Measurements from ENCODE around the gene A2M.

A2M gene

GRCh38 chr12:9040484-9041186 lies 75.1 kb downstream of the A2M start:
- Histone ChIP-seq H3K23ac (ENCODE audit: low read length) (no peak overlapping the region), H3K4ac (ENCODE audit: low read depth, low read length) (no peak overlapping the region), H3K4me2 (ENCODE audit: low read length) (no peak overlapping the region), H3K9ac (ENCODE audit: low read length) (no peak overlapping the region), H3K9me3 (ENCODE audit: insufficient read depth, low read depth, low read length) (no peaks in the 10 kb centered on the region), H2AK5ac (ENCODE audit: low read length) (no peak overlapping the region), H3K36me3 (ENCODE audit: control insufficient read depth in 1 of 2, insufficient read depth in 2 of 2, low read length in 2 of 2) (no peaks in the 10 kb centered on the region), H3K79me1 (ENCODE audit: low read length) (no peaks in the 10 kb centered on the region), H3K79me2 (ENCODE audit: control insufficient read depth, insufficient read depth, low read length, poor library complexity) (no peaks in the 10 kb centered on the region), H2BK12ac (ENCODE audit: low read length) (no peak overlapping the region), H2AFZ (ENCODE audit: insufficient read depth, low read length, poor library complexity) (no peak overlapping the region), H2BK120ac (ENCODE audit: insufficient read depth, low read length, poor library complexity) (no peak overlapping the region), H4K91ac (ENCODE audit: low read depth, low read length) (no peak overlapping the region), H3K27ac (ENCODE audit: low read depth, low read length) (no peak overlapping the region), H4K12ac (ENCODE audit: low read depth, low read length) (no peak overlapping the region), H3K4me1 (ENCODE audit: control insufficient read depth in 1 of 2, insufficient read depth in 2 of 2, low read length in 2 of 2) (no peaks in the 10 kb centered on the region), H4K8ac (ENCODE audit: low read depth, low read length) (no peak overlapping the region), H3K4me3 (ENCODE audit: low read depth, low read length) (no peak overlapping the region), H2BK5ac (ENCODE audit: low read depth, low read length, poor library complexity) (no peak overlapping the region), H3K27me3 (ENCODE audit: insufficient read depth, low read length) (no peaks in the 10 kb centered on the region), H3K14ac (ENCODE audit: low read length) (no peak overlapping the region), H3K18ac (ENCODE audit: low read length) (no peak overlapping the region)
- no CpG with 5 or more reads among the region's 5 CpGs for WGBS (ENCODE audit: extremely low coverage, insufficient coverage, insufficient read length)
- DNase-seq, result no peak

DNA sequence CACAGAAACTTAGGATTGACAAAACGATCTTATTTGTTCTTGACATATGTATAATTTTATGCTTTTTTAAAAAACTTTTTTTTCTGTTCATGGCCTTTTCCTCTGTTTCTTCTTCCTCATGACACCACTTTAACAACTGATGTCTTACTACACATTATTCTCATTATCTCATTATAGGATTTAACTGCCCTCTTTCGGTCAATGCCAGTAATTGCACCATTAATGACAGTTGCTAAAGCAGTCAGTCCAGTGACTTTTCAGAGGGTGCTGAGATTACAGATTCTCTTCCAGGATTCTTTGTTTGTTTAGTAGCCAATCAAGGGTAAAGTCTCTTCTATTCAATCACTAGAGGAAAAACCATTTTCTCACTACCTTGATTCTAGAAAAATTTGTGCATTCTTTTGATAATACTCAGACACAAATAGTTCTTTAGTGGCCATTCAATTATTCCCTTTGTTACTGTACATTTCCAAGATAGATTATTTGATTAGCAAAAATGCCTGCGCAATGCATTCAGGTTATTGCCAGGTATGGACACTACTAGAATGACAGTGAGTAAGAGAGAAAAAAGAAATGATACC lies 76.2 kb downstream of the A2M start:
- Histone ChIP-seq H4K8ac (ENCODE audit: low read depth, low read length) (no peak overlapping the region), H2AFZ (ENCODE audit: insufficient read depth, low read length, poor library complexity) (no peak overlapping the region), H3K27me3 (ENCODE audit: insufficient read depth, low read length) (no peaks in the 10 kb centered on the region), H3K14ac (ENCODE audit: low read length) (no peak overlapping the region), H3K9me3 (ENCODE audit: insufficient read depth, low read depth, low read length) (no peaks in the 10 kb centered on the region), H3K23ac (ENCODE audit: low read length) (no peak overlapping the region), H3K79me1 (ENCODE audit: low read length) (no peaks in the 10 kb centered on the region), H3K79me2 (ENCODE audit: control insufficient read depth, insufficient read depth, low read length, poor library complexity) (no peaks in the 10 kb centered on the region), H4K91ac (ENCODE audit: low read depth, low read length) (no peak overlapping the region), H3K27ac (ENCODE audit: low read depth, low read length) (no peak overlapping the region), H3K4ac (ENCODE audit: low read depth, low read length) (no peak overlapping the region), H4K12ac (ENCODE audit: low read depth, low read length) (no peak overlapping the region), H2BK5ac (ENCODE audit: low read depth, low read length, poor library complexity) (no peak overlapping the region), H2AK5ac (ENCODE audit: low read length) (no peak overlapping the region), H2BK120ac (ENCODE audit: insufficient read depth, low read length, poor library complexity) (no peak overlapping the region), H3K18ac (ENCODE audit: low read length) (no peak overlapping the region), H3K4me2 (ENCODE audit: low read length) (no peak overlapping the region), H2BK12ac (ENCODE audit: low read length) (no peak overlapping the region), H3K4me1 (ENCODE audit: control insufficient read depth in 1 of 2, insufficient read depth in 2 of 2, low read length in 2 of 2) (no peaks in the 10 kb centered on the region), H3K9ac (ENCODE audit: low read length) (no peak overlapping the region), H3K36me3 (ENCODE audit: control insufficient read depth in 1 of 2, insufficient read depth in 2 of 2, low read length in 2 of 2) (no peaks in the 10 kb centered on the region), H3K4me3 (ENCODE audit: low read depth, low read length) (no peak overlapping the region)
- WGBS (ENCODE audit: extremely low coverage, insufficient coverage, insufficient read length), result no CpG with 5 or more reads among the region's 3 CpGs
- peak; percentile 19 to 89 for DNase-seq

GRCh38 chr12:9037431-9037830 lies 78.3 kb downstream of the A2M start:
- H2BK120ac ChIP-seq (ENCODE audit: insufficient read depth, low read length, poor library complexity), result no peak overlapping the region
- no peak for DNase-seq
- H3K23ac ChIP-seq (ENCODE audit: low read length), result no peak overlapping the region
- no peak overlapping the region for H2AFZ ChIP-seq (ENCODE audit: insufficient read depth, low read length, poor library complexity)
- H2BK12ac ChIP-seq (ENCODE audit: low read length), result no peak overlapping the region
- no peaks in the 10 kb centered on the region for H3K36me3 ChIP-seq (ENCODE audit: control insufficient read depth in 1 of 2, insufficient read depth in 2 of 2, low read length in 2 of 2)
- no peak overlapping the region for H3K4me2 ChIP-seq (ENCODE audit: low read length)
- no peak overlapping the region for H3K14ac ChIP-seq (ENCODE audit: low read length)
- H2BK5ac ChIP-seq (ENCODE audit: low read depth, low read length, poor library complexity), result no peak overlapping the region
- H2AK5ac ChIP-seq (ENCODE audit: low read length), result no peak overlapping the region
- H3K27me3 ChIP-seq (ENCODE audit: insufficient read depth, low read length), result no peaks in the 10 kb centered on the region
- no peaks in the 10 kb centered on the region for H3K9me3 ChIP-seq (ENCODE audit: insufficient read depth, low read depth, low read length)
- no peak overlapping the region for H4K91ac ChIP-seq (ENCODE audit: low read depth, low read length)
- H3K4me1 ChIP-seq (ENCODE audit: control insufficient read depth in 1 of 2, insufficient read depth in 2 of 2, low read length in 2 of 2), result no peaks in the 10 kb centered on the region
- H4K8ac ChIP-seq (ENCODE audit: low read depth, low read length), result no peak overlapping the region
- no peaks in the 10 kb centered on the region for H3K79me1 ChIP-seq (ENCODE audit: low read length)
- no peak overlapping the region for H3K18ac ChIP-seq (ENCODE audit: low read length)
- no peak overlapping the region for H3K4ac ChIP-seq (ENCODE audit: low read depth, low read length)
- WGBS (ENCODE audit: extremely low coverage, insufficient coverage, insufficient read length), result no CpG with 5 or more reads among the region's 3 CpGs
- no peak overlapping the region for H3K9ac ChIP-seq (ENCODE audit: low read length)
- H4K12ac ChIP-seq (ENCODE audit: low read depth, low read length), result no peak overlapping the region
- no peak overlapping the region for H3K4me3 ChIP-seq (ENCODE audit: low read depth, low read length)
- H3K27ac ChIP-seq (ENCODE audit: low read depth, low read length), result no peak overlapping the region
- H3K79me2 ChIP-seq (ENCODE audit: control insufficient read depth, insufficient read depth, low read length, poor library complexity), result no peaks in the 10 kb centered on the region

DNA sequence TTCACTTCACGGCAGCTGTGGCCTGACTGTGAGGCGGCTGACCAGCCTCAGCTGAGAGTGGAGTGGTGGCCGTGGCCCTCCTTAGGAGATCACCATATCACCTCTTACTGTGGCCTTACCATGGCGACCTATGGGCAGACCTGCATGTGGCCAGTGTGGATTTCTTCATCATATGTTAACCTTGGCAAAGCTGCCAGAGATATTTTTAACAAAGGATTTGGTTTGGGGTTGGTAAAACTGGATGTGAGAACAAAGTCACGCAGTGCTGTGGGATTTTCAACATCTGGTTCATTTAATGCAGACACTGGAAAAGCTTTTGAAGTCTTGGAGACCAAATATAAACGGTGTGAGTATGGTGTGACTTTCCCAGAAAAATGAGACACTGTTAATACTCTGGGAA lies 79.5 kb downstream of the A2M start:
- WGBS (ENCODE audit: extremely low coverage, insufficient coverage, insufficient read length), result no CpG with 5 or more reads among the region's 6 CpGs
- DNase-seq, result no peak
- no peak overlapping the region for H2AK5ac ChIP-seq (ENCODE audit: low read length)
- H2BK120ac ChIP-seq (ENCODE audit: insufficient read depth, low read length, poor library complexity), result no peak overlapping the region
- H3K9me3 ChIP-seq (ENCODE audit: insufficient read depth, low read depth, low read length), result no peaks in the 10 kb centered on the region
- no peaks in the 10 kb centered on the region for H3K79me1 ChIP-seq (ENCODE audit: low read length)
- H4K8ac ChIP-seq (ENCODE audit: low read depth, low read length), result no peak overlapping the region
- no peak overlapping the region for H3K9ac ChIP-seq (ENCODE audit: low read length)
- no peak overlapping the region for H3K4ac ChIP-seq (ENCODE audit: low read depth, low read length)
- no peak overlapping the region for H3K18ac ChIP-seq (ENCODE audit: low read length)
- H3K4me2 ChIP-seq (ENCODE audit: low read length), result no peak overlapping the region
- no peaks in the 10 kb centered on the region for H3K36me3 ChIP-seq (ENCODE audit: control insufficient read depth in 1 of 2, insufficient read depth in 2 of 2, low read length in 2 of 2)
- H3K4me1 ChIP-seq (ENCODE audit: control insufficient read depth in 1 of 2, insufficient read depth in 2 of 2, low read length in 2 of 2), result no peaks in the 10 kb centered on the region
- H4K12ac ChIP-seq (ENCODE audit: low read depth, low read length), result no peak overlapping the region
- no peak overlapping the region for H2BK12ac ChIP-seq (ENCODE audit: low read length)
- no peaks in the 10 kb centered on the region for H3K27me3 ChIP-seq (ENCODE audit: insufficient read depth, low read length)
- no peaks in the 10 kb centered on the region for H3K79me2 ChIP-seq (ENCODE audit: control insufficient read depth, insufficient read depth, low read length, poor library complexity)
- H3K27ac ChIP-seq (ENCODE audit: low read depth, low read length), result no peak overlapping the region
- H2BK5ac ChIP-seq (ENCODE audit: low read depth, low read length, poor library complexity), result no peak overlapping the region
- no peak overlapping the region for H4K91ac ChIP-seq (ENCODE audit: low read depth, low read length)
- H3K14ac ChIP-seq (ENCODE audit: low read length), result no peak overlapping the region
- no peak overlapping the region for H2AFZ ChIP-seq (ENCODE audit: insufficient read depth, low read length, poor library complexity)
- H3K23ac ChIP-seq (ENCODE audit: low read length), result no peak overlapping the region
- no peak overlapping the region for H3K4me3 ChIP-seq (ENCODE audit: low read depth, low read length)
